Measurements from ENCODE around the gene PPP1R1A. TPM values are rescaled to one million over a fixed set of nuclear protein-coding genes. Genes with fewer than 3 reads are reported as not detected.

The PPP1R1A gene
- total RNA-seq, 1 experiment from 2014 or later: not detected

Other genes with a start within 250 kb of the PPP1R1A start
- not detected in 2 replicates for gene GPR84, start 224.2 kb downstream of the PPP1R1A start, total RNA-seq (2014; rRNA removed; shearing (Covaris generic); ENCODE audit: low replicate concordance)
- 0.89 TPM in 1 of 2 replicates, not detected in the other for gene ZNF385A, start 203.9 kb downstream of the PPP1R1A start, total RNA-seq (2014; rRNA removed; shearing (Covaris generic); ENCODE audit: low replicate concordance)
- gene ITGA5, start 169.4 kb downstream of the PPP1R1A start, total RNA-seq (2014; rRNA removed; shearing (Covaris generic); ENCODE audit: low replicate concordance): 74.3 and 91.5 TPM in 2 replicates
- gene GTSF1, start 115.1 kb downstream of the PPP1R1A start, total RNA-seq (2014; rRNA removed; shearing (Covaris generic); ENCODE audit: low replicate concordance): not detected in 2 replicates
- gene NCKAP1L, start 90.9 kb downstream of the PPP1R1A start, total RNA-seq (2014; rRNA removed; shearing (Covaris generic); ENCODE audit: low replicate concordance): 0.07 and 0.23 TPM in 2 replicates
- gene PDE1B, start 39.1 kb downstream of the PPP1R1A start, total RNA-seq (2014; rRNA removed; shearing (Covaris generic); ENCODE audit: low replicate concordance): not detected in 2 replicates
- gene LACRT, start 46.2 kb upstream of the PPP1R1A start, total RNA-seq (2014; rRNA removed; shearing (Covaris generic); ENCODE audit: low replicate concordance): not detected in 2 replicates
- not detected in 2 replicates for gene DCD, start 59.7 kb upstream of the PPP1R1A start, total RNA-seq (2014; rRNA removed; shearing (Covaris generic); ENCODE audit: low replicate concordance)